WERI-Rb-1 (cell line): ENCODE measurements around the gene LTB4R2.

ENCODE experiments used
- DNase-seq: peaks from one replicate; pipeline ENCODE4 v3.0.0-alpha.2; 2020
- H3K27ac ChIP-seq: fragments of 250-450 bp; sonication (Bioruptor Pico); 2 replicates; pipeline ENCODE4 v1.5.1; 2020; ENCODE audit warnings: mild to moderate bottlenecking, moderate library complexity
- H3K27me3 ChIP-seq: fragments of 250-450 bp; sonication (Bioruptor Pico); 2 replicates; pipeline ENCODE4 v1.5.1; 2021; ENCODE audit warnings: mild to moderate bottlenecking, low read depth, moderate library complexity; ENCODE audit not compliant: insufficient read depth, severe bottlenecking
- H3K36me3 ChIP-seq: fragments of 250-450 bp; sonication (Bioruptor Pico); 2 replicates; pipeline ENCODE4 v1.5.1; 2020; ENCODE audit warnings: mild to moderate bottlenecking, moderate library complexity
- H3K4me3 ChIP-seq: 2 replicates; pipeline ENCODE4 v1.5.1; 2011; ENCODE audit warnings: low read depth, mild to moderate bottlenecking, control low read depth, low read length
- H3K9me3 ChIP-seq: fragments of 250-450 bp; sonication (Bioruptor Pico); 2 replicates; pipeline ENCODE4 v1.5.1; 2021; ENCODE audit warnings: mild to moderate bottlenecking, moderate library complexity; ENCODE audit not compliant: severe bottlenecking
- TF ChIP-seq, protein P1 (sequence below): IDR thresholded peaks from 2 replicates; pipeline ENCODE4 v1.5.1; 2011; ENCODE audit warnings: low read depth, mild to moderate bottlenecking, control low read depth, inconsistent platforms, low read length

LTB4R2 gene

DNA sequence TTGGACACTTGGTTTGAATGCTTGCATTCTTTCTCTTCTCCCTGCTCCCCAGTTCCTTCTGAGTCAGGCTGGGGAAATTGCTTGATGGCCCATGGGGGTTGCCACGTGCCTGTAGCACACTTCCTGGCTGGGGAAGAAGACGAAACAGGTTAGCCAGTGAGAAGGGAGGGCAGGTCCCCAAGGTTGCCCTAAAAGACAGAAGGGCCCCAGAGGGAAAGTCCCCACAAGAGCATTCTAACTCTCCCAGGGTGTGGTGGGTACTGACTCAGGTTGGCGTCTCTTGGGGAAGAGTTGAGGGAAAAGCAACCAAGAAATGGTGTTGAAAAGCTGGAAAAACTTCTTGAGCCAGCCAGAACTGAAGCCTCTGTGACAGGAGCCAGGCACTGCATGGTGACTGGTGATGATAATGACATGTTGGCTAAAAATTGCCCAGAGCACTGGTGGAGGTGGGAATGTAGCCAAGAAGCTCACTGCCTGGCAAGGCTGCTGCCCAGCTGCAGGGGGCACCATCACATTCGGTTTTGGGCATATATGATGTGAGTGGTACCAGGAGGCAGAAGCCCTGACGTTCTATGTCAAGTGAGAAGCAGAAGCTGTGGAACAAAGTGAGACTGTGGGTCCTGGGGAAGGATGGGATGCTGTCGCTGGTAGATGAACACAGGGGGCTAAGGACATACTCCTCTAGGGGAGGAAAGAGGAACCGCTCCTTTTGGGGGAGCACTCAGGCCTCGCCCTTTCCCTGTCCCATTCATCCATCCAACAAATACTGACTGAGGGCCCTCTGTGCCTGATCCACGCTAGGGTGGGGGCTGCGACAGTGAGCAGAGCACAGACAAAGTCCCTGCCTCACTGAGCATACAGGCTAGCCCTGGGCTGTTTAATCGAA, 30.4 kb upstream of the LTB4R2 start:
- H3K27me3 ChIP-seq = no peaks in the 10 kb centered on the region
- TF ChIP-seq, protein P1, sequence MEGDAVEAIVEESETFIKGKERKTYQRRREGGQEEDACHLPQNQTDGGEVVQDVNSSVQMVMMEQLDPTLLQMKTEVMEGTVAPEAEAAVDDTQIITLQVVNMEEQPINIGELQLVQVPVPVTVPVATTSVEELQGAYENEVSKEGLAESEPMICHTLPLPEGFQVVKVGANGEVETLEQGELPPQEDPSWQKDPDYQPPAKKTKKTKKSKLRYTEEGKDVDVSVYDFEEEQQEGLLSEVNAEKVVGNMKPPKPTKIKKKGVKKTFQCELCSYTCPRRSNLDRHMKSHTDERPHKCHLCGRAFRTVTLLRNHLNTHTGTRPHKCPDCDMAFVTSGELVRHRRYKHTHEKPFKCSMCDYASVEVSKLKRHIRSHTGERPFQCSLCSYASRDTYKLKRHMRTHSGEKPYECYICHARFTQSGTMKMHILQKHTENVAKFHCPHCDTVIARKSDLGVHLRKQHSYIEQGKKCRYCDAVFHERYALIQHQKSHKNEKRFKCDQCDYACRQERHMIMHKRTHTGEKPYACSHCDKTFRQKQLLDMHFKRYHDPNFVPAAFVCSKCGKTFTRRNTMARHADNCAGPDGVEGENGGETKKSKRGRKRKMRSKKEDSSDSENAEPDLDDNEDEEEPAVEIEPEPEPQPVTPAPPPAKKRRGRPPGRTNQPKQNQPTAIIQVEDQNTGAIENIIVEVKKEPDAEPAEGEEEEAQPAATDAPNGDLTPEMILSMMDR = no peak
- H3K36me3 ChIP-seq = no peaks in the 10 kb centered on the region
- H3K27ac ChIP-seq = no peak overlapping the region
- DNase-seq = no peak
- no peaks in the 10 kb centered on the region for H3K9me3 ChIP-seq
- H3K4me3 ChIP-seq = no peak overlapping the region

- TF ChIP-seq, protein P1 = no peak
Measured at GRCh38 chr14:24280797-24281460, 29.0 kb upstream of the LTB4R2 start.

GRCh38 chr14:24281636-24282035, 28.3 kb upstream of the LTB4R2 start:
- H3K36me3 ChIP-seq = no peaks in the 10 kb centered on the region
- H3K9me3 ChIP-seq = no peaks in the 10 kb centered on the region
- H3K27me3 ChIP-seq = no peaks in the 10 kb centered on the region
- DNase-seq = no peak
- no peak overlapping the region for H3K27ac ChIP-seq
- no peak overlapping the region for H3K4me3 ChIP-seq
- TF ChIP-seq, protein P1 = no peak

More at GRCh38 chr14:24280797-24281460, 29.0 kb upstream of the LTB4R2 start:
- Histone ChIP-seq H3K27me3 (no peaks in the 10 kb centered on the region), H3K4me3 (no peak overlapping the region), H3K9me3 (no peaks in the 10 kb centered on the region), H3K27ac (no peak overlapping the region), H3K36me3 (no peaks in the 10 kb centered on the region)
- no peak for DNase-seq

DNA sequence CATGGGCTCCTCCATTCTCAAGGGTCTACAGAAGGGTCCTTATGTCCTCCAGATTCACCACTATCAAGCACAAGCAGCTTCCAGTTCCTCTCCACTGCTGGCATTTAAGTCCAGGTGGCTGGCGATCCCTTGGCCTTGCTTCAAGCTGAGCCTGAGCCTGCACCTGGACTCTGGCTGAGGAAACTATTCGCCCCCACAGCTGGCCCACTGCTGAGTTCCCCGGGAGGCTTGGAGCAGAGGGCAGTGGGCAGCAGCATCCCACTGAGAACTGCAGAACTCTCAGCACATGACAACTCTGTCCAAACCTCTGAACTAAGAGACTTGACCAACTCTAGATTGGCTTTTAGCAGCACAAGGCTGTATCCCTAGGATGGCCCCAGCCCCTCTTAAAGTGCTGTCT, 27.2 kb upstream of the LTB4R2 start:
- Histone ChIP-seq H3K27ac (no peak overlapping the region), H3K36me3 (no peaks in the 10 kb centered on the region), H3K4me3 (no peak overlapping the region), H3K9me3 (no peaks in the 10 kb centered on the region), H3K27me3 (no peaks in the 10 kb centered on the region)
- DNase-seq = no peak
- TF ChIP-seq, protein P1 = no peak

DNA sequence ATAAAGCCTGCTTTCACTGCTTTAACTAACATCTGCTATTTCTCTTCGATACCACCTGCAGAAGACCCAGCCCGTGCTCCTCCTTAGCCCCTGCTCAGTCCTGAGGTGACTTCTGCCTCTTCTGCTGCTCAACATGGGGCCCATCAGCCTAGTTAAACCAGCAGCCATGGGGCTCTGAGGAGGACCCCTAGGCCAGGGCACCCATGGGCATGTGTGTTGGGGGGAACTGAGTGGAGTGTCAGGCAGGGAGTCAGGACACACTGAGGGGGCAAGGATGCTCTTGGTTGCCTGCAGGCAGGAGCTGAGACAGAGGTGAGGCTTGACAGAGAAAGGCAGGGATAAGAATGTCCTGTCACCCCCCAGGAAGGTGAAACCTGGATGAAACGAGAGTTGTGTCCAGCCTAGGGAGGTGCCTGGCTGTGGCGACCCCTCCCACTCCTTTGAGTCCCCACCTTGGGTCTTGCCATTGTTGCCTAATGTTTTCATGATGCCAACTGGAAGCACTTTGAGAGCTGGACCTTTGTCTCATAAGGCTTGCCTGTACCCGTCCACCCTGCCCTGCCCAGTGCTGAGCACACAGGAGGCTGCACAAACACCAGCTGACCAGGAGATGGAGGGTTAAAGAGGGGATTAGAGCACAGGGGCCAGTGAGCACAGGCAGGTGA, 26.0 kb upstream of the LTB4R2 start:
- TF ChIP-seq, protein P1 = no peak
- Histone ChIP-seq H3K27ac (peak overlapping the region; percentile 43; the same call in 1 of the 2 replicates), H3K27me3 (no peaks in the 10 kb centered on the region), H3K36me3 (no peaks in the 10 kb centered on the region), H3K9me3 (no peaks in the 10 kb centered on the region), H3K4me3 (no peak overlapping the region)
- DNase-seq = peak; percentile 36
